ENCODE measurements around the gene MYH15. TPM values are rescaled to one million over a fixed set of nuclear protein-coding genes. Genes with fewer than 3 reads are reported as not detected.

MYH15 gene
- total RNA-seq, 2 donors from 2014 or later = 0.07 to 0.15 TPM

DNA sequence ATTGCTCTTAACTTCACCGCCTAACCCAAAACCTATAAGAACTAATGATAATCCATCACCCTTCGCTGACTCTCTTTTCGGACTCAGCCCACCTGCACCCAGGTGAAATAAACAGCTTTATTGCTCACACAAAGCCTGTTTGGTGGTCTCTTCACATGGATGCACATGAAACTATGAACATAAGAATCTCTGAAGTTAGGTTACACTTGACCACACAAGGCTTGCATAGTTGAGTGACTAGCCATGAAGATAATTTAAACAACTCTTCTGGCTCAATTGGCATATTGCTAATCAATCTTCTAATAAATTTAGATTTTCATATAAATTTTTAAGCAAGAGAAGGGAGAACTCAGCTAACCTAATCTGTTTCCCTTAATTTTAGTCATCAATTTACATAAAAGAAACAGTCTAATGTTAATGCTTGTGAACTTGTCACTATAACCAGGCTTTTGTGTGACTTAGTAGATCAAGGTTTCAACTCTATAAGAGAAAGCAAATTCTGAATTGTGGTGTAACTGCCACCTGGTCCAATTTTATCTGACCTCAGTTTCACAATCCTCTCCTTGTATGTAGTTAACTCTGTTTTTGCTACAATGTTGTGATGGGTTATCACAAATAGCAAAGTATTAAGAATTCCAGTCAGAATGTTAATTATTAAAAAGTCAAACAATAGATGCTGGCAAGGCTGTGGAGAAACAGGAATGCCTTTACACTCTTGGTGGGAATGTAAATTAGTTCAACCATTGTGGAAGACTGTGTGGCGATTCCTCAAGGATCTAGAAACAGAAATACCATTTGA lies 132.0 kb downstream of the MYH15 start:
- no peak for DNase-seq
- Mint-ChIP-seq H3K27ac (no peak overlapping the region), H3K27me3 (ENCODE audit: insufficient read depth) (no peaks in the 10 kb centered on the region), H3K4me1 (no peaks in the 10 kb centered on the region), H3K4me3 (no peak overlapping the region), H3K36me3 (ENCODE audit: low read depth) (no peaks in the 10 kb centered on the region), H3K9me3 (no peaks in the 10 kb centered on the region)
- Histone ChIP-seq H3K27ac (ENCODE audit: low read depth, low read length) (no peak overlapping the region), H3K4me1 (ENCODE audit: control insufficient read depth, insufficient read depth, low read length) (no peaks in the 10 kb centered on the region), H3K9ac (ENCODE audit: extremely low read depth, low read length, poor library complexity, severe bottlenecking) (no peak overlapping the region), H3K27me3 (ENCODE audit: control insufficient read depth, insufficient read depth, low read length, poor library complexity, severe bottlenecking) (no peaks in the 10 kb centered on the region), H3K9me3 (ENCODE audit: control insufficient read depth, low read length) (no peaks in the 10 kb centered on the region), H3K36me3 (ENCODE audit: control insufficient read depth, insufficient read depth, low read length) (no peaks in the 10 kb centered on the region), H3K4me3 (ENCODE audit: low read length) (no peak overlapping the region)
- TF ChIP-seq CTCF (conservative IDR thresholded peaks at IDR 0.05) = no peak
- WGBS, 2 experiments (ENCODE audit: insufficient coverage in 1 of 2, insufficient read length in 1 of 2) = 88 to 90% methylated on average over 2 to 4 of the region's 4 CpGs

- Mint-ChIP-seq H3K36me3 (ENCODE audit: low read depth) (no peaks in the 10 kb centered on the region), H3K4me3 (no peak overlapping the region), H3K9me3 (no peaks in the 10 kb centered on the region), H3K27me3 (ENCODE audit: insufficient read depth) (no peaks in the 10 kb centered on the region), H3K27ac (no peak overlapping the region), H3K4me1 (no peaks in the 10 kb centered on the region)
- Histone ChIP-seq H3K36me3 (ENCODE audit: control insufficient read depth, insufficient read depth, low read length) (no peaks in the 10 kb centered on the region), H3K27ac (ENCODE audit: low read depth, low read length) (no peak overlapping the region), H3K9me3 (ENCODE audit: control insufficient read depth, low read length) (no peaks in the 10 kb centered on the region), H3K4me1 (ENCODE audit: control insufficient read depth, insufficient read depth, low read length) (no peaks in the 10 kb centered on the region), H3K9ac (ENCODE audit: extremely low read depth, low read length, poor library complexity, severe bottlenecking) (no peak overlapping the region), H3K4me3 (ENCODE audit: low read length) (no peak overlapping the region), H3K27me3 (ENCODE audit: control insufficient read depth, insufficient read depth, low read length, poor library complexity, severe bottlenecking) (no peaks in the 10 kb centered on the region)
- TF ChIP-seq CTCF (conservative IDR thresholded peaks at IDR 0.05) = no peak
- WGBS, 2 experiments (ENCODE audit: insufficient coverage in 1 of 2, insufficient read length in 1 of 2) = 77 to 92% methylated on average over 1 of the region's 1 CpG
- no peak for DNase-seq
These were observed 133.0 kb downstream of the MYH15 start for GRCh38 chr3:108377384-108377783.

GRCh38 chr3:108376026-108376425 lies 134.4 kb downstream of the MYH15 start:
- 0% methylated on average over 1 of the region's 1 CpG; no CpG with 5 or more reads in 1 of the 2 experiments for WGBS, 2 experiments (ENCODE audit: insufficient coverage in 1 of 2, insufficient read length in 1 of 2)
- Mint-ChIP-seq H3K27me3 (ENCODE audit: insufficient read depth) (no peaks in the 10 kb centered on the region), H3K27ac (no peak overlapping the region), H3K4me3 (no peak overlapping the region), H3K36me3 (ENCODE audit: low read depth) (no peaks in the 10 kb centered on the region), H3K9me3 (peaks cover 2% of the 10 kb centered on the region), H3K4me1 (no peaks in the 10 kb centered on the region)
- Histone ChIP-seq H3K27me3 (ENCODE audit: control insufficient read depth, insufficient read depth, low read length, poor library complexity, severe bottlenecking) (no peaks in the 10 kb centered on the region), H3K9ac (ENCODE audit: extremely low read depth, low read length, poor library complexity, severe bottlenecking) (no peak overlapping the region), H3K9me3 (ENCODE audit: control insufficient read depth, low read length) (no peaks in the 10 kb centered on the region), H3K27ac (ENCODE audit: low read depth, low read length) (no peak overlapping the region), H3K36me3 (ENCODE audit: control insufficient read depth, insufficient read depth, low read length) (no peaks in the 10 kb centered on the region), H3K4me1 (ENCODE audit: control insufficient read depth, insufficient read depth, low read length) (no peaks in the 10 kb centered on the region), H3K4me3 (ENCODE audit: low read length) (no peak overlapping the region)
- no peak for DNase-seq
- TF ChIP-seq CTCF (conservative IDR thresholded peaks at IDR 0.05) = no peak
